Lung microvascular endothelial cell (primary cell): ENCODE data around the gene WDR77. TPM values are rescaled to one million over a fixed set of nuclear protein-coding genes. Genes with fewer than 3 reads are reported as not detected.

Experiments
- DNase-seq, 2 donors: peaks; one replicate each; pipeline versions ENCODE4 v3.0.0 to v3.0.0-alpha.2; 2010; ENCODE audit warnings: low read depth in 2 of 2
- total RNA-seq: library from RNA; depleted of rRNA; stranded (reverse); fragments of >200 nt; gene quantifications from 2 replicates; pipeline ENCODE4 v1.2.1, GENCODE V29; 2014

The WDR77 gene
- total RNA-seq, 1 donor from 2014 or later = 29.8 TPM

DNA sequence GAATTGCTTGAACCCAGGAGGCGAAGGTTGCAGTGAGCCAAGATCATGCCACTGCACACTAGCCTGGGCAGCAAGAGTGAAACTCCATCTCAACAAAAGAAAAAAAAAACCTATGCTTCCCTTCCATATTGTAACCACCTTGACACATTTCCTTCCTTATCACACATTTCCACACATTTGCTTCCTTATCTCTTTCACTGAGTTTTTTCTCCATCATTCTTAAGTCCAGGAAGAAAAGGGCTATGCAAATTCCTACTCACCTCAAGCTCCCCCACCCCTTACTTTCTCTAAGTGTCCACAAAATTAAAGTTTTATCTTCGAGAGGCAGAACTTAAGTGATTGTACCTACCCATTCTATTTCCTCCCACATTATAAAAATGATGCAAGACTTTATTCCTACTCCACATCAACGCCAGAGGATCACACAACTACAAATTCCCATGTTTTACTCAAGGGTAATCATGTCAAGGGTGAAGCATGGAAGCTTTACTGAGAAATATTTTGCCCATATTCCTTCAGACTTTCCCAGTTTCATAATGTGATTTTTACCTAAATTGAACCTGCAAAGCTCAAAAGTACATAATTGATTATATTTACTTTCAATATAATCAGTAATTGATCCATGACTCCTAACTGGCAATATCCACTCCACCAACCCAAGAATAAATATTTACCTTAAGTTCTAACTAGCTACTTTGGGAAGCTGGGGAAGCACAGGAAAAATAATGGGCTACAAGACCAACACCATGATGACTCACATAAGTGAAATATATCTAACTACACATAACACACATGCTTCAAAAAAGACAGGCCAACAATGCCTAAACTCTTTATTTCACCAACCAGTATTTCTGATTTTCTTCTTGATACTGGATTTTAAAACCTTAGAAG lies 9.3 kb downstream of the WDR77 start:
- no peak for DNase-seq

GRCh38 chr1:111436726-111437125 lies 12.3 kb downstream of the WDR77 start:
- no peak for DNase-seq

DNA sequence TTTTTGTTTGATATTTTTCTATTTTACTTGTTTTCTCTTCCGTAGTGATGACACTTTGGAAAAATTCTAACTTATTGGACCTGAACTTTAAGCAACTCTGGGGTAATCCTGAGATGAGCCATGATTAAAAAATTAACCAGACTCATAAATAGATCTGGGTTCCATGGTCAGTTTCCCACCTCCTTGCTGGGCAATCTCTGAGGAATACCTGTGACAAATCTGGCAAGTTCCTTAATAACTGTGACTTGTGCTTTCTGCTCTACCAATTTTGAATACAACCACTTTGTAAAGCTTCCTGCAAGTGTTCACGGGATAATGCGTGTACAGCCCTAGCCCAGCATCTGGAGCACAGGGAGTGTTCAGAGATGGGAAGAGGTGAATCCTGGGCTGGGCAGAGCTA lies 24.8 kb downstream of the WDR77 start:
- no peak for DNase-seq

DNA sequence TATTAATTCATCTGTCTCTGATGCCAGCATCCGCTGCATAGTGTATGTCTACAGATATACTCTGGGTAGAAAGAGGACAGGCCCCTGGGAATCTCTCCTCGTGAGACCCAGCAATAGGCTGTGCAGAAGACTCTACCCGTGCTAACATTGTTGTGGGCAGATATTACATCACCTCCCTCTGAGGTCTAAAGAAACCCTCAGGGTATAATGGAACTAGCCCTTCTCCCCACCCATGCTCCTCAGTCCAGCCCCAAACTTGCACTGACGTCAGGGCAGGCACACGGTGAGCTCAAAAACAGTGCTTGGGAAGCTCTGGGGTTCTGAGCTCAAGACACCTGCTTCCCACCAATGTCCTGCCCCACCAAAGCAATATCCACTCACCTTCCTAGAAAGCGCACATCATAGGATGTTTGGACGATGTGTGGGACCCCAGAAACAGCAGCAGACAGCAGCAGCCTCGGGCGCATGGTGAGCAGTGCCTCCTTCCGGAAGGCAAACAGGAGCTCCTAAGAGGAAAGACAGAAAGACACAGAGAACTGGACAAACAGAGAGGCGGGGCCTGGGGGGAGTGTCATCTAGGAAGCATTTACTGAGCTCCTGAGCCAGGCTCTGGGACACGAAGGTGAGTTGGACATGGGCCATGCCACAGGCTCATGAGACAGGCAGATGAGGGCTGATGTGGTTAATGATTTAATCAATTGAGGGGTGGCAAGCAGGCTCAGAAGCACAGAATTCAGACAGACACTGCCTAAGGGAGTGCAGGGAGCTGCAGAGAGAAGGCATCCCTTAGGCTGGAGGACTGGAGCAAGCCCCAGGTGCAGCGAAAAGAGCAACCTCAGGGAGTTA lies 26.3 kb downstream of the WDR77 start:
- DNase-seq = no peak

DNA sequence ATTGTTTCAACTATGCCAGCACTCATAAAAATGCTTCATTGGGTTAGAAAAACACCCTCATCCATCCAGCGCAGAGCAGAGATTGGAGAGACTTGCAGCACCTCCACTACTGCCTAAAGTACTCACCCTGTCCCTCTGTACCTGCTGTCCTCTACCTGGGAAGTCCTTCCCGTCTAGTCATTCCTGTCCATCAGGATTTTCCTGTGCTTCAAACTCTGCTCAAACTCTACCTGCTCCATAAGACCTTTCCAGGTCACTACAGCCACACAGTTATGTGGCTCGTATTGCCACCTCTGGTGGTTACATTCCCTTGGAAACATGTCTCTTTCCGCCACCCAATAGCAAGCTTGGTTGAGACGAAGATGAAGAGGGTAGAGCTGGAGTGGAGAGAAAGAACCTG lies 28.7 kb downstream of the WDR77 start:
- DNase-seq = no peak

- DNase-seq = no peak
Measured at GRCh38 chr1:111419037-111419436, 30.0 kb downstream of the WDR77 start.

DNA sequence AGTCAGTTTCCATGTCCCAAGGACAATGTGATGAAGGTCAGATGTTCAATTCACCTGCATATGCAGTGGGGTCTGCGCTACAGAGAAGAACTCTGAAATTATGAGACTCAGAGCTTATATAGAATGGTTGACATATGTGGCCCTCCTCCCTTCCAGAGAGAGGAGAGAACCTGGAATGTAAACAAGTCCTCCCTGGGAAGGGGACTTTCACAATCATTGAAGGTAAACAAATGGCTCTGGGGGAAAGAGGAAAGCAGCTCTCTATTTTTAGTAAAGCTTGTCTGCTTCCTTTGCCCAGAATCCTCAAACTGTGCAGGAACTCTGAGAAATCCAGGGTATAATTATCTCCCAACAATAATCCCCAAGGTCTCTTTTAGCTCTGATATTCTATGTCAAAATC lies 31.3 kb downstream of the WDR77 start:
- no peak for DNase-seq

GRCh38 chr1:111415461-111415860 lies 33.6 kb downstream of the WDR77 start:
- DNase-seq = no peak

GRCh38 chr1:111414756-111415155 lies 34.3 kb downstream of the WDR77 start:
- DNase-seq = no peak

DNA sequence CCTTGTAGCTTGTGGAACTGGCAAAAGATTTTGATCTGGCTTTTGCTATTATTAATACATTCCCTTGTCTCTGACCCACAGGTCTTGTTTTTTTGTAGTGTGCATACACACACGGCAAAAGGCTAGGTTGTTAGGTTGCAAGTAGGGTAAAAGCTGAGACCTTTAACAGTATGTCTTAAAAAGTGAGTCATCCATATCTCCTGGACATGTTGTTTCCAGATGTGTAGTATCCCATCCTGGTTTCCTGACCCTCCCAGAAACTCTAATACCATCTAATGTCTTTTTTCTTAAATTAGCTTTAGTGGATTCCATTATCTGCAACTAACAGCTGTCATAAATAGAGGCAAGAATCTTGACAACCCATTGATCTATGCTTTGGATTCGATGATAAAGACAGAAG lies 36.2 kb downstream of the WDR77 start:
- DNase-seq = no peak

GRCh38 chr1:111407301-111407700 lies 41.8 kb downstream of the WDR77 start:
- no peak for DNase-seq

DNA sequence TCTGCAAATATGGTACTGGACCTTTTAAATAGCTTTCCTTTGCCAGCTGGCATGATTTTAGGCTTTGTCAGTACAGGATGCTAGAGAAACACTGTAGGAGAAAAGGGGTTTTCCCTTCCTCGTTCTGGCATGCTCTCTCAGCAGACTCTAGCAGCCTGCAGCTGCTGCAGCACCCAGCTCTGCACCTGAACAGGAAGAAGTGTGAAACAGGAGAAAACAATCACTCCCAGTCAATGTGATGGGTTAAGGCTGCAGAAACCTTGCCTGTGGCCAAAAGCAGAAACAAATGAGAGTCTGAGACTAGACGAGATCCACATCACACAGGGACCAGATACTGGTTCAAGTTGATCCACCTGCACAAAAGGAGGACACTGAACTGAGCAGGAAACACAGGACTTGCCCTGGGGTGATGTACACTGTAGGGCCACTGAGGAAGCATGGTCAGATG lies 42.7 kb downstream of the WDR77 start:
- peak; percentile 73 to 89 for DNase-seq

GRCh38 chr1:111404588-111404987 lies 44.5 kb downstream of the WDR77 start:
- no peak for DNase-seq

GRCh38 chr1:111402083-111402482 lies 47.0 kb downstream of the WDR77 start:
- no peak for DNase-seq

DNA sequence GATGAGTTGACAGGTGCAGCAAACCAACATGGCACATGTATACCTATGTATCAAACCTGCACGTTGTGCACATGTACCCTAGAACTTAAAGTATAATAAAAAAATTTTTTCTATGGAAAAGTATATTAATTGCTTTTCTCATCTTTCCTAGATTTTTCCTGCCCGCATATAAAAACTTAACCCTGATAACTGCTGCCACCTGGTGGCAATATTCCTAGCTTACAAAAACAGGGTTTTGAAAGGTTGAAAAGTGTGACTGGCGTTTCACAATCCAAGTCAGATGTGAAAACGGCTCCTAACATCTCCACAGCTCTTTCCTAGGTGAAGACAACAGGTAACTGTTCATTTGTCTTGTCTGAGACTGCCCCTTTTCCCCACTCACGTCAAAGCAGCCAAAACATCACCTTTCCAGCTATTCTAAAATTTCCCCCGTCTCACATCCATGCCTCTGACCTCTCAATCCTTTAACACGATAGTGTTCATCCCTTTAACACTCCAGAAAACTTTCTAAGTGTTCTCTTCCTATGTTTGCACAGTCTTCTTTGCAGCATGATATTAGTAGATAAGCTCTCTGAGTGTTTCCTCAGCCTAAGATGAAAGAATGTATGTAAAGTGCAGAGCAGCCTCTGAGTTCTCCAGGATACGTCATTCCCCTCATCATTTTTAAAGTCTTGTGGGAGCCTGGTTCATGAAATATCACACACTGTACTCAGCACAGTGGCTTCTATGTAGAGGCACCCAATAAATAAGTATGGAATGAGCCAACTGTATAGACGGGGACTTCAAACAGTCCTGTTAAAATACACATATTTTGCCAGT lies 49.1 kb downstream of the WDR77 start:
- peak; percentile 52 to 66 for DNase-seq

GRCh38 chr1:111392460-111392945 lies 56.6 kb downstream of the WDR77 start:
- no peak for DNase-seq

- DNase-seq = no peak
Measured at GRCh38 chr1:111392042-111392441, 57.0 kb downstream of the WDR77 start.
